Activated CD4-positive, alpha-beta memory T cell treated with anti-CD3 and anti-CD28 coated beads for 36 hours (primary cell): Measurements from ENCODE around the gene SNRPA. TPM values are rescaled to one million over a fixed set of nuclear protein-coding genes. Genes with fewer than 3 reads are reported as not detected.
"Not testable (repeated sequence)": the region's sequence is repeated elsewhere in the genome, so short reads cannot be mapped to it uniquely, and the experiment has no call there.

Experiments used
- CTCF ChIA-PET: fragments of 350-600 bp; sonication (Branson Sonifier 250); formaldehyde crosslinking; loops from one replicate; lab custom pipeline; 2021; ENCODE audit warnings: antibody characterized with exemption, inconsistent platforms; lab: Charles Lee
- POLR2A ChIA-PET: fragments of 350-600 bp; sonication (Branson Sonifier 250); formaldehyde crosslinking; loops from one replicate; lab custom pipeline; 2021; ENCODE audit warnings: antibody characterized with exemption; lab: Charles Lee
- DNase-seq: peaks from one replicate; pipeline ENCODE4 v3.0.0-alpha.2; 2020
- H3K27ac Mint-ChIP-seq: one replicate; pipeline ENCODE4 v1.8.0; 2021; ENCODE audit warnings: mixed read lengths
- H3K27me3 Mint-ChIP-seq: one replicate; pipeline ENCODE4 v1.8.0; 2021; ENCODE audit warnings: mixed read lengths
- H3K36me3 Mint-ChIP-seq: one replicate; pipeline ENCODE4 v1.8.0; 2021; ENCODE audit warnings: mixed read lengths
- H3K4me1 Mint-ChIP-seq: one replicate; pipeline ENCODE4 v1.8.0; 2021; ENCODE audit warnings: low read depth, mixed read lengths
- H3K4me3 Mint-ChIP-seq: one replicate; pipeline ENCODE4 v1.8.0; 2021; ENCODE audit warnings: mild to moderate bottlenecking, mixed read lengths
- H3K9me3 Mint-ChIP-seq: one replicate; pipeline ENCODE4 v1.8.0; 2021; ENCODE audit warnings: mixed read lengths
- intact Hi-C: fragments of 100-400 bp; cut with micrococcal nuclease; formaldehyde crosslinking; loops from one replicate; pipeline ENCODE4 v1.15.1; 2023
- total RNA-seq, 2 experiments: library from RNA; stranded (reverse); gene quantifications; one replicate each; pipeline ENCODE4 v1.2.3, GENCODE V29; 2021

Gene SNRPA
- total RNA-seq, 2 experiments from 2014 or later = 241 to 253 TPM

- CTCF ChIA-PET = no interaction called here
- POLR2A ChIA-PET = no interaction called here
- Mint-ChIP-seq H3K4me3 (no peak overlapping the region), H3K9me3 (no peaks in the 10 kb centered on the region), H3K27ac (peak overlapping the region; percentile 1), H3K36me3 (peaks cover 10% of the 10 kb centered on the region), H3K27me3 (no peaks in the 10 kb centered on the region), H3K4me1 (peaks cover 40% of the 10 kb centered on the region)
- DNase-seq = no peak
- intact Hi-C loops = no loop called here
These were observed 29.6 kb downstream of the SNRPA start for GRCh38 chr19:40780582-40780981.

GRCh38 chr19:40781140-40781539 lies 30.1 kb downstream of the SNRPA start:
- Mint-ChIP-seq H3K27ac (no peak overlapping the region), H3K36me3 (peaks cover 10% of the 10 kb centered on the region), H3K4me1 (peaks cover 39% of the 10 kb centered on the region), H3K4me3 (no peak overlapping the region), H3K9me3 (no peaks in the 10 kb centered on the region), H3K27me3 (no peaks in the 10 kb centered on the region)
- DNase-seq = no peak
- ChIA-PET CTCF (no interaction called here), POLR2A (no interaction called here)
- intact Hi-C loops = no loop called here

- H3K4me3 Mint-ChIP-seq = no peak overlapping the region
- peaks cover 24% of the 10 kb centered on the region for H3K4me1 Mint-ChIP-seq
- intact Hi-C loops = no loop called here
- H3K36me3 Mint-ChIP-seq = peaks cover 12% of the 10 kb centered on the region
- H3K27me3 Mint-ChIP-seq = no peaks in the 10 kb centered on the region
- DNase-seq = no peak
- ChIA-PET POLR2A (no interaction called here), CTCF (no interaction called here)
- no peaks in the 10 kb centered on the region for H3K9me3 Mint-ChIP-seq
- no peak overlapping the region for H3K27ac Mint-ChIP-seq
These were observed 32.7 kb downstream of the SNRPA start for GRCh38 chr19:40783711-40784110.

- H3K27me3 Mint-ChIP-seq, CTCF ChIA-PET, POLR2A ChIA-PET, intact Hi-C loops, H3K9me3 Mint-ChIP-seq, DNase-seq, H3K4me3 Mint-ChIP-seq: not testable (repeated sequence)
- peaks cover 12% of the 10 kb centered on the region for H3K36me3 Mint-ChIP-seq
- peak overlapping the region; percentile 23 for H3K27ac Mint-ChIP-seq
- H3K4me1 Mint-ChIP-seq = peaks cover 20% of the 10 kb centered on the region
These were observed 33.1 kb downstream of the SNRPA start for GRCh38 chr19:40784146-40784545.

GRCh38 chr19:40785526-40785925 lies 34.5 kb downstream of the SNRPA start:
- DNase-seq = no peak
- H3K4me1 Mint-ChIP-seq = peaks cover 9% of the 10 kb centered on the region
- intact Hi-C loops = no loop called here
- H3K9me3 Mint-ChIP-seq = no peaks in the 10 kb centered on the region
- peak overlapping the region; percentile 72 for H3K27ac Mint-ChIP-seq
- POLR2A ChIA-PET = interaction anchor here (0.6 kb wide), 1 partner anchor 566 kb away, joined by 4 read pairs; no protein-coding TSS in a partner anchor
- H3K4me3 Mint-ChIP-seq = no peak overlapping the region
- no peaks in the 10 kb centered on the region for H3K27me3 Mint-ChIP-seq
- CTCF ChIA-PET = no interaction called here
- H3K36me3 Mint-ChIP-seq = peaks cover 17% of the 10 kb centered on the region

- DNase-seq = no peak
- Mint-ChIP-seq H3K27me3 (no peaks in the 10 kb centered on the region), H3K9me3 (no peaks in the 10 kb centered on the region), H3K4me3 (no peak overlapping the region), H3K36me3 (peaks cover 17% of the 10 kb centered on the region), H3K27ac (peak overlapping the region; percentile 72), H3K4me1 (peaks cover 9% of the 10 kb centered on the region)
- CTCF ChIA-PET = interaction anchor here (1.2 kb wide), 1 partner anchor 9 kb away, joined by 3 read pairs; no protein-coding TSS in a partner anchor
- intact Hi-C loops = no loop called here
- POLR2A ChIA-PET = interaction anchor here (0.6 kb wide), 1 partner anchor 566 kb away, joined by 4 read pairs; no protein-coding TSS in a partner anchor
These were observed 35.3 kb downstream of the SNRPA start for GRCh38 chr19:40786060-40787037.

GRCh38 chr19:40791349-40791748 lies 40.3 kb downstream of the SNRPA start:
- POLR2A ChIA-PET = no interaction called here
- peaks cover 19% of the 10 kb centered on the region for H3K4me1 Mint-ChIP-seq
- H3K36me3 Mint-ChIP-seq = peaks cover 13% of the 10 kb centered on the region
- H3K27ac Mint-ChIP-seq = no peak overlapping the region
- H3K27me3 Mint-ChIP-seq = no peaks in the 10 kb centered on the region
- CTCF ChIA-PET = interaction anchor here (0.7 kb wide), 1 partner anchor 12 kb away, joined by 3 read pairs; no protein-coding TSS in a partner anchor
- intact Hi-C loops = no loop called here
- no peak overlapping the region for H3K4me3 Mint-ChIP-seq
- DNase-seq = no peak
- no peaks in the 10 kb centered on the region for H3K9me3 Mint-ChIP-seq

GRCh38 chr19:40791996-40792395 lies 41.0 kb downstream of the SNRPA start:
- DNase-seq = no peak
- no peak overlapping the region for H3K4me3 Mint-ChIP-seq

GRCh38 chr19:40797166-40797962 lies 46.4 kb downstream of the SNRPA start:
- Mint-ChIP-seq H3K27ac (peak overlapping the region; percentile 93), H3K4me3 (peak overlapping the region; percentile 91), H3K36me3 (peaks cover 22% of the 10 kb centered on the region), H3K27me3 (no peaks in the 10 kb centered on the region), H3K4me1 (peaks cover 46% of the 10 kb centered on the region), H3K9me3 (no peaks in the 10 kb centered on the region)
- POLR2A ChIA-PET = interaction anchor here (1.4 to 3.4 kb wide), 3 partner anchors 19 to 47 kb away, joined by 3 to 23 read pairs (median 8); partner anchors contain the start of genes ACTMAP and RAB4B
- intact Hi-C loops = no loop called here
- no peak for DNase-seq
- CTCF ChIA-PET = interaction anchor here (1.4 to 1.8 kb wide), 5 partner anchors 10 to 44 kb away, joined by 3 to 32 read pairs (median 7); partner anchors contain the start of gene RAB4B

More at GRCh38 chr19:40791996-40792395, 41.0 kb downstream of the SNRPA start:
- Mint-ChIP-seq H3K4me1 (peaks cover 19% of the 10 kb centered on the region), H3K27ac (peak overlapping the region; percentile 59), H3K27me3 (no peaks in the 10 kb centered on the region), H3K9me3 (no peaks in the 10 kb centered on the region), H3K36me3 (peaks cover 13% of the 10 kb centered on the region)
- ChIA-PET CTCF (interaction anchor here (1.1 kb wide), 1 partner anchor 101 kb away, joined by 3 read pairs; no protein-coding TSS in a partner anchor), POLR2A (interaction anchor here (0.7 kb wide), 1 partner anchor 473 kb away, joined by 3 read pairs; no protein-coding TSS in a partner anchor)
- intact Hi-C loops = no loop called here

- CTCF ChIA-PET = interaction anchor here (1.4 to 1.8 kb wide), 5 partner anchors 9 to 45 kb away, joined by 3 to 32 read pairs (median 7); partner anchors contain the start of gene RAB4B
- intact Hi-C loops = loop anchor here (1.0 kb wide), 3 partner anchors 20 to 82 kb away; partner anchors contain the start of genes COQ8B, RAB4B and SNRPA
- Mint-ChIP-seq H3K9me3 (no peaks in the 10 kb centered on the region), H3K4me1 (peaks cover 46% of the 10 kb centered on the region), H3K27ac (peak overlapping the region; percentile 93), H3K27me3 (no peaks in the 10 kb centered on the region), H3K36me3 (peaks cover 22% of the 10 kb centered on the region), H3K4me3 (peak overlapping the region; percentile 91)
- POLR2A ChIA-PET = interaction anchor here (0.7 to 3.4 kb wide), 4 partner anchors 20 to 48 kb away, joined by 3 to 23 read pairs (median 7); partner anchors contain the start of genes ACTMAP and RAB4B
- peak; percentile 81 for DNase-seq
These were observed 47.1 kb downstream of the SNRPA start for GRCh38 chr19:40797963-40798682.
